Muscle of back (tissue), 11 donors: ENCODE measurements around the gene FHOD3. TPM values are rescaled to one million over a fixed set of nuclear protein-coding genes. Genes with fewer than 3 reads are reported as not detected.
"Not testable (repeated sequence)": the region's sequence is repeated elsewhere in the genome, so short reads cannot be mapped to it uniquely, and the experiment has no call there.

ENCODE experiments used
- DNase-seq, 3 donors: peaks; one replicate each; pipeline versions ENCODE4 v3.0.0 to v3.0.0-alpha.2; 2013
- polyA plus RNA-seq, 10 donors: library from polyadenylated mRNA; unstranded; fragments of 120-200 nt; gene quantifications; one replicate each; pipeline ENCODE4 v1.2.1, GENCODE V29; 2013; ENCODE audit not compliant: insufficient read length in 10 of 10

The FHOD3 gene
- polyA plus RNA-seq, 10 donors = 18.0 to 41.0 (median 31.1) TPM

DNA sequence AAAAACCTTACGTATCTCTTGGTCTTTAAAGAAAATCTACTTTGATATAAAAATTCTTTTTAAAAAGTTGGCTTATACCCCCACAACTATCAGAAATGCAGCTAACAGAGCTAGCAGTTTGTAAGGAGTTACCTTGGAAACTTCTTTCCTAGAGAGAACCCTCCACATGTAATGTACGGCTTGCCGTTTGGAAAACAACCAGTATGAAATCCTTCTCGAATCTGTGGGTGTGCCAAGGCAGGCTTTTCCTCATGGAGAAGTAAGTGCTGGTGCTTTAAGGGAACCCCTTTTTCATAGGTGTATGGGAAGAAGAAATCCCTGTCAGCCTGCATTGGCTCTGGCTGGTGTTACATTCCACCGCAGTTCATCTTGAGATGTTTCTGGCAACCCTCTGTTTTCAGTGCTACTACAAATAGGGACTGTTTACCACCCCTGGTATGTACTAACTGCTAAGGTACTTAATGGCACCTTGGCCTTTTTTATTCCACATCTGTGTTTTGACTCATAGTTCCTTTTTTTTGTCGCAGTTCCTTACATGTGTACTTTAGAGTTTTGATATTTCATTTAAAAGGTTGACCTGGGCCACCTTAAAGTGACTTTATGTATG lies 248.4 kb downstream of the FHOD3 start:
- DNase-seq = no peak

DNA sequence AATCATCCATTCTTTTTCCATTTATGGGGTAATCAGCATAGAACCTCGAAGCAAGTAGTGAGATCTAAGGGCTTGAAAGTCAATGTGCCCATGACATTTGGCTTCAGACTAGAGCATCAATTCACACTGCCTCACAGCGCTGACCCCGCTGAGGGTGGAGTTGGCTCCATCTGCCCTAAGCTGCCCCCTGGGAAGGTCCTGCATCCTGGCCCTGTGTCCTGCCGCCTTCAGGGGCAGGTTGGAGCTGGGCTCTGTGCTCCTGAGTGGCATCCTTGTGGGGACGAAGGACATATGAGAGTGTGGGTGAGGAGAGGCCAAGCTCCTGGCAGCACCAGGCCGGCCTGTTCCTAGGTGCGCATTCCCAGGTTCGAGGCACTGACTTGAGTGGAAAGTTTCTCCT lies 249.4 kb downstream of the FHOD3 start:
- no peak for DNase-seq

DNA sequence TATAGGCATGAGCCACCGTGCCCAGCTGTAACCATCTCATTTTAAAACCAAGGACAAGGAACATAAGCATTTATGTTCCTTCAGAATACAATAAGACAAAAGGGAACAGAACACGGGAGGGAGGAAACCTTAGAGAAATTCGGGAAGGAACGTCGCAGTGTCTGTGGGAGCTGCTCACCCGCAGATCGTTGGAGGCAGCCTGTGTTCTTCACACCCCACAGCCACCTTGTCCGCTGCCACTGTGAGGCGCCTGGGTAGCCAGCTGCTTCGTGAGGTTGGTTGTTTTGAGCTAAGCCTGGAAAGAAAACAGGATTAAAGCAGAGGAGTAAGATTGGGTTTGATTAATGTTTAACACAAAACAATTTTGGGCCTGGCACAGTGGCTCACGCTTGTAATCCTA lies 250.0 kb downstream of the FHOD3 start:
- DNase-seq = no peak

DNA sequence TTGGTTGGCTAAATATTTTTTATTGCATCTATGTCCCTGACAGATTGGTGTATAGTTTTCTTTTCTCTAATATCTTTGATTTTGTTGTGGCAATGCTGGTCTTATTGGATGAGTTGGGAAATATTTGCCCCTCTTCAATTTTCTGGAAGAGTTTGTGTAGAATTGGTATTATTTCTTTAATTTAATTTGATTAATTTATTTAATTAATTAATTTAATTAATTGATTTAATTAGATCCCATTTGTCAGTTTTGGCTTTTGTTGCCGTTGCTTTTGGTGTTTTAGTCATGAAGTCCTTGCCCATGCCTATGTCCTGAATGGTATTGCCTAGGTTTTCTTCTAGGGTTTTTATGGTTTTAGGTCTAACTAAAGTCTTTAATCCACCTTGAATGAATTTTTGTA lies 253.8 kb downstream of the FHOD3 start:
- DNase-seq = not testable (repeated sequence)

DNA sequence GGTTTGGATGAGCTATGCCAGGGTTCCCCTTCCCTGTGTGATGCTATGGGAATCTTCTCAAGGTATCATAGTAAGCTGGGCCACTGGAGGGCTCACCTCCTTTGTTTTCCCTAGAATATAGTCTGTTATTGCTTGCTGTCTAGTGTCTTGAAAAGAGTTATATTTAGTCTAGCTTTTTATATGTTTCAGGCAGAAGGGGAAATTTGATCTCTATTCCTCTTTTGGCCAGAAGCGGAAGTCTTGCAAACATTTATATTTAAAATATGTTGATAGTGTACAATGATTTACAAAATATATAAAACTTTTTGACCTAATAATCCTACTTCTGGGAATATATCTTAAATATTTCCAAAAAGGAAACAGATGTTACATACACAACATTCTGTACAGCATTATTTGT lies 260.7 kb downstream of the FHOD3 start:
- peak in 1 of 3 donors; percentile 64 for DNase-seq

DNA sequence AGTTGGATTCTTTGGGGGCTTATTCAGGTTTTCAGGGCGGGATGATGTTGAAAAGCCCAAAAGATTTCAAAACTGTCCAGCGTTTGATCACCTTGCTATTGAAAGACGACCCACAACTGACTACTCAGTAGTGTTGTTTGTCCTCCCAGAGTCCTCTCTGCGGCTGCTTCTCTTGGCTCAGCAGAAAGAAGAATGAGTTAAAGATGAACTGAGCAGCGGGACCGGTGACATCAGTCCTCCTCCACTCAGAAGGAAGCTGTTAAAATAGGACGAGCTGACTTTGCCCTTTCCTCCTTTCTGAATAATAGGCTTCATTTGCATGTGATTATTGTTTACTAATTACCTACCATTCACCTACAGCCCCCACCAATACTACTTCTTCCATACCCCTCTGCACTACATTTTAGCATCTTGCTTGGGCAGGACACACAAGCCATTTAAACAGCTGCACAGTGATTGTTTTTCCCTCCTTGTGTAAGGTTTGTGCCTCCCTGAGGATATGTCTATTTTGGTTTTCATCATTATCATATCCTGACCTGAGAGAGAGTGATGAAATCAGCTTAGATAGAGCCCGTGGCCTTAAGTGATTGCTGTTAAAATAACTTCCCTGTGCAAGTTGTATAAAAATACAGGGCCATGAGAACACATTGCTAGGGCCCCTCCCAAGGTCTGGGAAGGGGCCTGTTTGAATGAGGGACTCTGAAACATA lies 261.8 kb downstream of the FHOD3 start:
- DNase-seq = peak in 1 of 3 donors; percentile 24

DNA sequence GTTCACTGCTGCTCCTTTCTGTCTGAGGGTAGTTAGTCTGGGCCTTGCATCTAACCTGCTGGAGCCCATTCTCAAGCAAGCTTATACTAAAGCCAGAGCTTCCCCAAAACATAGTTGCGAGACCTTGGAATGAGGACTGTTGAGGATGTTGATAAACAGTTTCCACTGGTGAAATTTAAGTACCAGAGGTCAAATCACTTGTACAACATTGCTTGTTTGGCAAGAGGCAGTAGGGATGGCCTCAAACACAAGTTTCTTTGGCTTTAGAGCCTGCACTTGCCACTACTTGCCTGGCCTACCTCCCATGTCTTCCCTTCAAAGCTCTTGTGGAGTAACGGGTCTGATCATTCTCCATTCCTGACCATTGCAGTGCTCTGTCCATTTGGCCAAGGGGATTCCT lies 262.7 kb downstream of the FHOD3 start:
- no peak for DNase-seq

DNA sequence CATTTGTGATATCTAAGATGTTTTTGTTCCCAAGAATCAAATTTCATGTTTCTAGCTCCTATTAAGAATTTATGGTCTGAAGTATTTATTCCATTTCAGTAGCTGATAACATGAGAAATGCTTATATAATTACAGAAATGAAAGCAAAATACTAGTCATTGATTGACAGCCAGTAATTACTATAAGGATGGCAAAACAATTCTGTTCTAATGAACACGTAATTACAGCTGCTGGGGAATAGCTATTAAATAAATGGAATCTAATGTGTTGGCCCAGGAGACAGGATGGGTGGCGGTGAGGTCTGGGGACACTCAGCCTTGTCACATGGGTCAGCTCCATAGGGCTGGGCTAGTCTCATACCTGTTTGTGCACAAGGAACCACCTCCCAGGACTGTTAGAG lies 263.5 kb downstream of the FHOD3 start:
- DNase-seq = no peak

DNA sequence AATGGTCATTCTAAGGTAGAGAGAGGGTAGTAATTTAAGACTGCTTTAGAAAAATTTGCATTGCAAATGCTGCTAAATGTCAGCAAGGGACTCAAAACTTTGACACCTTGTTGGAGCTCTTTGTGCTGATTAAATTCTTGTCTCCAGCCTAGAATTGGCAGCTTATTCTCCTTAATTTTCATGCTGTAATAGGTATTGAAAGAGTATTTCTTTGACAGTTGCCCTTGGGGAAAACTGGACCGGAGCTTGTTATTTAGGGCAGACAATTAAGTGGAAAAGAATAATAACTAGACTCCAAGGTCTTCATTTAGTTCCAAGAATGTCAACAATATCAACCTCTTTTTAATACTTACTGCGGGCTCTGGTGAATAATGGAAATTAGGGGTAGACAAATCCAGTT lies 267.3 kb downstream of the FHOD3 start:
- DNase-seq = no peak

DNA sequence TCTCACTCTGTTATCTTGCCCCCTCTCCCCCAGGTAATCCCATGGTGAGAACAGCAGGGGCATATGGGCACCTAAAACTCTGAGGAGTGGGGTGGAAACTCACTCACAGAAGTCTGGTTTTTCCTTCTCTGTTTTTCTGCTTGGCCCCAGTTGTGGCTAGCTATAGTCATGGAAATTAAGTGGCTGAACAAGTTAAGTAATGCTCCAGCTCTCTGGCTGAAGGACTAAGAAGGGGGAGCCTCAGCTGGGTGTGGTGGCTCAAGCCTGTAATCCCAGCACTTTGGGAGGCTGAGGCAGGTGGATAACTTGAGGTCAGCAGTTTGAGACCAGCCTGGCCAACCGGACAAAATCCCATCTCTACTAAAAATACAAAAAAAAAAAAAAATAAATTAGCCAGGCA lies 270.3 kb downstream of the FHOD3 start:
- peak in 1 of 3 donors; percentile 20 for DNase-seq

DNA sequence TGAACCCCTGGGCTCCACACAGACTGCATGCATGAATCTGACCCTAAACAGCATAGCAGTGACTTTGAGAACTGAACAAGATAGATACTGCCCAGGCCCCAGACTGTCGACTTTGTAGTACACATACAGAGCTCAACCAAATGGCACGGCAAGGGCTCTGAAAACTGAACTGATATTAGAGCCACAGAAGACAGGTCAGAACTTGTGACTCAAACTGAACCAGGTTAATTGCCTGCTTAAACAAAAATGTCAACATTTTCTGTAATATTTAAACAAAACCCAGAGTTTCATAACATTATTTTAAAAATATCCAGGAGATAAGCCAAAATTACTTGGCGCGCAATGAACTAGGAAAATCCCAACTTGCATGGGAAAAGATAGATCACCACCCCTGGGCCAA lies 271.0 kb downstream of the FHOD3 start:
- peak in 2 of 3 donors; percentile 43 to 45 for DNase-seq

DNA sequence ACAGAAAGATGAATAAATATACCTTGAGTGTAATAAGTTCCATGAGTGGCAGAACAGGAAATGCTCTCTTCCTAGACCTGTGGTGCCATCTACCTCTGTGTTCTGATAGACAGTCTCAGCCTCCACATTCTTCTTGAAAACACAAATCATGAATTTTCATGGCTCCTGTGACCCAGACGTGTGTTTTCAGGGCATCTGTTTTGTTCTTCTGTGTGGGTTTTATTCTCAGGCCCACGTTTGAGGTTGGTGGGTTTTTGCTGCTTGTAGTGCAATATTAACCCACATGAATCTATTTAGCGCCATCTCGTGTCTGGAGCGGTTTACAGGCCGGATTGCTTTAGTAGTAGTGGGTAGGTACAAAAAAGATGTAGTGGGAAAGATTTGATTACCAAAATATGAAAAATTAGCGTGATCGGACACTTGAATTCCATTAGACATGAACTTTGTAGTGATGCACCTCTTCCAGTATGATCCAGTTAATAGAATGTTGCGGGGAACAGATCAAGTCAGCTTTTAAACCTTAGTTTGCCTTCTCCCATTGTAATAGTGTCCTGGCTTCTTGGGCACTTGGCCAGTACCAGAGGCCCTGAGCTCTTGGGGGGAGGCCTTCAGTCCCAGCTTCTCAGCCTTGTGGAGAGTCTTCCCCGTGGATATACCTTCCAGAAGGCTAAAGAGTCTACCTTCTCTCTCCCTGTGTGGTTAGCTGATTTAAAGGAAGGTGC lies 274.8 kb downstream of the FHOD3 start:
- DNase-seq = peak; percentile 55 to 79 (median 62)

DNA sequence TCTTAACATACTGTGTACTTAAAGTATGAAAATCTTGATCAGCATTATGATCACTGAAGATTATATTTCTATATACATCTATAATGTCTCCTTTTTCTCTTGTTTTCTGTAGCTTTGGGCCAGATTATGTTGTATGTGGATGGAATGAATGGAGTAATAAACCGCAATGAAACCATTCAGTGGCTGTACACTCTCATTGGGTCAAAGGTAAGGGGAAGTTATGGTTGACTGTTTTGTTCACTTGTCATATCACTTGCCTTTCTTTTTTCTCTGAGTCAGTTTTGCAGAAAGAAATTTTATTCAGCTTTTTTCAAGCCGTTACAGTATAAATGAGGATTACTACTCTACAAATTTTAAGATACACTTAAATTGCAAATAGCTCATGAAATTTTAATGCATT lies 278.8 kb downstream of the FHOD3 start:
- no peak for DNase-seq

DNA sequence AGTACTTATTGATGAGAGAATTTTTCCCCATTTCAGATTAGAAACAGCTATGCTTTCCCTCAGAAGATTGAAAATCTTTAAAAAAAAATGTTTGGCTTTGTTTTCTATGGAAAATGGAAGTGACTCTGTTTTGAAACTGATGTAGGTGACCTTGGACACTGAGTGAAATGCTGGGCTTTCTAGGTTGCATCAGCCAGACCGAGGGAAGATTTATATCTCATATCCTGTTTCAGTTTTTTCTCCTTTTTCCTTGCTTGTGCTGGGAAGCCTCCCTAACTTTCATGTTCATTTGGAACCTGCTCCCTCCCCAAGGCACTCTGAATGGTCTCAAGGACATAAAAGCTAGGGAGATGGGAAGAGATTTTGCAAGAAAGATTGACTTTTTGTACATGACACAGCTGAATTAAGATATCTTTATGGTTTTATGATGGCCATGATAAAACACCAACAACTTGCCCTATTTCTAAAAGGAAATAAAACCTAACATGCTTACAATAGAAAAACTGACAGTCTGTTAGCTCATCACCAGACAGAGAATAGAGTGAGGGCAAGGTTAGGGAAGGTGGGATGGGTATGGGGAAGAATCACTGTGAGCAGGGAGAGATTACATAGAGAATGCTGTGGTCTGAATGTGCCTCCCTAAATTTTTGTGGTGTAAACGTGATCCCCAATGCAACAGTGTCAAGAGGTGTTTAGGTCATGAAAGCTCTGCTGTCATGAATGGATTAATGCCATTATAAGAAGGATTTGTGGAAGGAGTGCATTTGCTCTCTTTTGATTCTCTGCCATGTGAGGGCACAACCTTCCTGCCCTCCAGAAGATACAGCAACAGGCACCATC lies 281.6 kb downstream of the FHOD3 start:
- DNase-seq = peak in 1 of 3 donors; percentile 23

DNA sequence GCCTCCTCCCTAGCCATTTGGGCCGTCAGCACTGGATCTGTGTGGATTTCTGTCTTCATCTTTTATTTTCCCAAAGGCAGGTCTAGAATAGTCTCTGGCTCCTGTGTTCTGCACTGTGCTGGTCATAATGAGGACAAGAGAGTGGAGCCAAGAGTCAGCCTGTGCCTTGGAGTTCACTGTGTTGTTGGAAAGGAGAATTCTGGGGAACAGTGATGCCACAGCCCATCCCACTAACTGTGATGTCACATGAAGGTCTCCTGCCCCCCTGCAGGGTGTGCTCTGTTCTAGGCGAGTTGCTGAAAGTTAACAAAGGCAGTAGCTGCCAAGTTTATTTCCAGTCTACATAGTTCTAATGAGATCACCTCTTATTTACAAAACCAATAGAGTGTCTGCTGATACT lies 282.8 kb downstream of the FHOD3 start:
- DNase-seq = peak in 2 of 3 donors; percentile 36 to 44

DNA sequence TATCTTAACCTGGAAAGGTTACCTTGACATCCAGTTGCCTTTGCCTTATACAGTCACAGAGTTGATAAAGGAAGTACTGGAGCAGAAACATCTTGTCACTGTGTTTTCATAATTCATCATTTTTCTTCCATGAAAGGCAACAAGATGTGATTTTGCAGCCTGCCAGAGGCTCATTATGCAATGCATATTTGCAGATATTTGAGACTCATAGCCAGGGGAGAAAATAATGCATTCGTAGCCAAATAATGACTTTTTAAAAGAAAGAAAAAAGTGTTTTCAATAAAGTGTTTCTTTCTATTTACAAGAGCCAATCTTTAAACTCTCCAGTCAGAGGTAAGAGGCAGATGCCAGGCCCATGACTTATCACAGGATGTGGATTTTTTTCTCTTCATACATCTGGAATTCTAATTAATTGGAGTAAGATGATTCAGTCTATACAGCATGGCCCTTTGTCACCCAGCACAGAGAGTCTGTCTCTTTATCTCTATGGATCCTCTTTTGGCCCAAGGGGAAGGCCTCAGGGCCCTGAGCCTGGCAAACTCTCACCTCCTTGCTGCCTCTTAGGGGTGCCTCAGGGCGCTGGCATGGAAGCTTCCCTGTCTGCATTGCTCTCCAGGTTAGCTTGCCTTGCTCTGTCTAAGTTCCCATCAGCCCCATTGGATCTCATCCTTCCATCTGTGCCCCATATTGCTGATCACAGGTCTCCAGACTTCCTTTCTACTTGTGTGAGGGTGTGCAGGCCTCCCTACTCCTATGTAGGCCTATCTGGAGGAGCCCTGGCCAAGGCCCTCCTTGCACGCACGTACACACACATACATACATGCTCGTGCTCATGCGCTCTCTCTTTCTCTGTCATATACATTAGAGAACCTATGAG lies 283.6 kb downstream of the FHOD3 start:
- peak in 2 of 3 donors; percentile 57 to 72 for DNase-seq

DNA sequence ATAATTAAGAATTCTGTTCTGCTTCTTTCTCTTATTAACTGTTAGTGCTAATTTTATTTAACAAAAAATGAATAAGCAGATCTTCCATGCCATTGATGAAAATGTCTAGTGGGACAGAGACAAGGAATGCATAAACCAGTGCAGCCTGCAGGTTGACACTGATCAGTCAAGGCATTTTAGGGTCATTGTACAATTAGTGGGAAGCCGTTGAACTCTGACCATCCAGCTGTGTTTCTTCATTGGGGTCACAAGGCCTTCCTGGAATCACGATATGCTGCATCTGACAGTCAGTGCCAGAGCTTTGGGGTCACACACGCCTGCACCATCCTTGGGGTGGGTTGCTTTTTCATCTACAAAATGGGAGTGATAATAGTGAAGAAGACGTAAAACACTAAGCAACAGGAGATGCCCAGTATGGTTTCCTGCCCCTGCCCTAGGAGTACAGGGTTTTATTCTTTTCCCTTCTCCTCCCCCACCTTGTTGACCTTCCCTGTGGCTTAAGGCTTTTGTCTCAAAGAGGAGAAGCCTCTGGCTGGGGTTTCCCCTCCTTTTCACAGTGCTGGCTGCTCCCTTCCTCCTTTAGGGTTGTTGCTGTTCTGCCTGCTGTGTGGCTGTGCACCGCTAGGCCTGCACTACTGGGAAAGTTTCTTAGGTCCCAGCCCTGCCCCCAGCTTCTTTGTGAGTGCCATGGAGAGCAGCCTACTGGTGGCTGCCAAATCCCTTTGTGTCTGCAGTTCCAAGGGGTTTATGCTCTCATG lies 285.7 kb downstream of the FHOD3 start:
- no peak for DNase-seq

DNA sequence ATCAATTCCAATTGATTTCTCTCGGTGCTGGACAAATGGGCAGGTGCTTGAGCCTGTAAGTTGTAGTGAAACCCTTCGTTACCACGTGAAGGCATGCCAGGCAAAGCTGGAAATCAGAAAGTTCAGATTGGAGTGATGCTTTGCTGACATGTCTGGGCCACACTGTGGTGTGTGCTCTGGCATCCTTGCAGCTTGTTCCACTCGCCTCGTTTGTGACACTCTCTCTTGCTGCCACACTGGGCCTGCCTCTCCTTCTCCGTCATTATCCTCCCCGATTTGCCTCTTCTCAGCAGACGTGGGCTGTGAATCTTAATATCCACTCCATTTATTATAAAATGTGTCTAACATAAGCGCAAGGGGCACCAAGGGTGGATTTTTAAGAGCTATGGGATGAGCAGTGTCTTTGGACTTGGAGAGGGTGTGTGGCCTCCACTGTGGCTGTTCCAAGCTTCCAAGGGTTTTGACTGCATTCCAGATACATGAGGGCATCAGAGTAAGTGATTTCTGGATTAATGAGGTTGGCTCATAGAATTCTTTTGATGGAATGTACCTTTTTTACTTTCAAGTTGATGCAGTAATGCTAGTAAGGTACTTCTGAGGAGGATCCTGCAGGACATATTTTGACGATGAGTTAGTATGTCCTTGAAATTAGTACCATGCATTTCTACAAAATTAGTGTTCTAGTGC lies 292.5 kb downstream of the FHOD3 start:
- DNase-seq = peak in 1 of 3 donors; percentile 35
